ENCODE data around the gene ATP10A.

GRCh38 chr15:25784876-25785640 lies 78.1 kb downstream of the ATP10A start:
- TF ChIP-seq CTCF (IDR thresholded peaks at IDR 0.05) = no peak
- TF ChIP-seq MAX (IDR thresholded peaks at IDR 0.05; ENCODE audit: low read depth) = no peak
- TF ChIP-seq POLR2AphosphoS5 (IDR thresholded peaks at IDR 0.05; ENCODE audit: low read depth, low read length) = no peak
- no peak for TF ChIP-seq MXI1 (IDR thresholded peaks at IDR 0.05; ENCODE audit: low read depth, low read length)
- no peak for TF ChIP-seq RAD21 (IDR thresholded peaks at IDR 0.05; ENCODE audit: low read length)
- no peak for TF ChIP-seq JUND (IDR thresholded peaks at IDR 0.05)
- TF ChIP-seq USF2 (IDR thresholded peaks at IDR 0.05; ENCODE audit: borderline replicate concordance, low read depth, low read length) = no peak
- TF ChIP-seq RFX5 (IDR thresholded peaks at IDR 0.05; ENCODE audit: low read length) = no peak
- TF ChIP-seq TAF1 (IDR thresholded peaks at IDR 0.05; ENCODE audit: borderline replicate concordance, low read depth, low read length) = no peak
- no peak for TF ChIP-seq SMC3 (IDR thresholded peaks at IDR 0.05; ENCODE audit: low read depth, low read length)
- TF ChIP-seq REST (IDR thresholded peaks at IDR 0.05; ENCODE audit: low read depth, low read length) = no peak
- no peak for TF ChIP-seq EP300 (IDR thresholded peaks at IDR 0.05; ENCODE audit: borderline replicate concordance in 1 of 2, low read depth in 1 of 2, low read length in 1 of 2)
- no peak for TF ChIP-seq NRF1 (IDR thresholded peaks at IDR 0.05; ENCODE audit: low read depth, low read length)
